Stimulated activated naive CD8-positive, alpha-beta T cell treated with anti-CD3 and anti-CD28 coated beads, Interleukin-15, Interleukin-2, amounts not matched to agents 100 ng/mL and 50 ng/mL, for 24 hours (primary cell): ENCODE data around the gene PRADC1.

Experiments used
- H3K27ac Mint-ChIP-seq: one replicate; pipeline ENCODE4 v1.8.0; 2021; ENCODE audit warnings: mild to moderate bottlenecking, mixed read lengths
- H3K27me3 Mint-ChIP-seq: one replicate; pipeline ENCODE4 v1.8.0; 2021; ENCODE audit warnings: mixed read lengths
- H3K36me3 Mint-ChIP-seq: one replicate; pipeline ENCODE4 v1.8.0; 2021; ENCODE audit warnings: low read depth, mixed read lengths
- H3K4me1 Mint-ChIP-seq: one replicate; pipeline ENCODE4 v1.8.0; 2021; ENCODE audit warnings: low read depth, mixed read lengths
- H3K4me3 Mint-ChIP-seq: one replicate; pipeline ENCODE4 v1.8.0; 2021; ENCODE audit warnings: mild to moderate bottlenecking, mixed read lengths
- H3K9me3 Mint-ChIP-seq: one replicate; pipeline ENCODE4 v1.8.0; 2021; ENCODE audit warnings: mixed read lengths

Gene PRADC1

GRCh38 chr2:73233932-73234832 is 1.1 kb upstream of the PRADC1 start, which contains the start of gene CCT7:
Gene CCT7, plus strand, starts transcription at chr2:73234308. Its CDS starts 71 bp downstream, at chr2:73234379.
- H3K27ac Mint-ChIP-seq = peak within 1 kb of the TSS; percentile 96
- H3K36me3 Mint-ChIP-seq = peaks cover 40% of the 10 kb centered on the region
- H3K27me3 Mint-ChIP-seq = no peaks in the 10 kb centered on the region
- H3K9me3 Mint-ChIP-seq = no peaks in the 10 kb centered on the region
- peaks cover 42% of the 10 kb centered on the region for H3K4me1 Mint-ChIP-seq
- H3K4me3 Mint-ChIP-seq = peak within 1 kb of the TSS; percentile 93

DNA sequence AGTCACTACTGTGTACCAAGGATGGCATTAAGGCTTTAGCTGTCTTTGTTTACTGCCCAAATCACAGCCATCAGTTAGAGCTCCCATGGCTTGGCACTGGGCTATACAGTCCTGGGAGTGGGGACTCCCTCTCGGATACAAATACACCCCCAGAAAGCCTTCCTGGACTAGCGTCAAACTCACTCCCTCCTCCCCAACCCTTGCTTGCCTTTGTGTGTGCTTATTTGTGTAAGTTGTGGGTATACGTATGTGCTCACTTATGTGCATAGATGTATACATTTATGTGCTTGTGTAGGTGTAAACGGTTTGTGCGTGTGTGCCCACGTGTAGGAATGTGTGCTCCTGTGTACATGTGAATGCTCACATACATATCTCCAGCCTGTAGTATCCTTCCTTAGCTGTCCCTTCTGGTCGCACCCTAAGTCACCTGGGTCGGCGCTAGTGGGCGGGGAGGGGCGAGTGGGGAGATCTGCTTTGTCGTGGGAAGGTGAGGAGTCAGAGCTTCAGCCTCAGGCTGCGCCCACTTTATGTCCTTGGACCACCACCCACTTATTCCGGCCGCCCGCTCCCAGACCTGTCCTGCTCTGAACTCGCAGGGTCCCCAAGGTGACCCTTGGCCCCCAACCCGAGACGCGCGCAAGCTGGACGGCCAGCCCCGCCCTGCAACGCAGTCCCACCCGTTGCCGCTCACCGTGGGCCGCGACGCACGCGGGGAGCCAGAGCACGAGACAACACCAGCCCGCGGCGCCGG is 461 bp downstream of the PRADC1 start:
- H3K27ac Mint-ChIP-seq = peak overlapping the region; percentile 96
- H3K36me3 Mint-ChIP-seq = peaks cover 33% of the 10 kb centered on the region
- peak overlapping the region; percentile 93 for H3K4me3 Mint-ChIP-seq
- H3K4me1 Mint-ChIP-seq = peaks cover 29% of the 10 kb centered on the region
- no peaks in the 10 kb centered on the region for H3K9me3 Mint-ChIP-seq
- no peaks in the 10 kb centered on the region for H3K27me3 Mint-ChIP-seq

GRCh38 chr2:73228631-73229030 is 4.4 kb downstream of the PRADC1 start:
- H3K4me3 Mint-ChIP-seq = no peak overlapping the region
- H3K27me3 Mint-ChIP-seq = no peaks in the 10 kb centered on the region
- peaks cover 6% of the 10 kb centered on the region for H3K4me1 Mint-ChIP-seq

GRCh38 chr2:73227086-73227485 is 6.0 kb downstream of the PRADC1 start:
- H3K4me1 Mint-ChIP-seq = no peaks in the 10 kb centered on the region
- no peak overlapping the region for H3K4me3 Mint-ChIP-seq
- no peaks in the 10 kb centered on the region for H3K9me3 Mint-ChIP-seq
- peaks cover 12% of the 10 kb centered on the region for H3K36me3 Mint-ChIP-seq
- no peak overlapping the region for H3K27ac Mint-ChIP-seq
- no peaks in the 10 kb centered on the region for H3K27me3 Mint-ChIP-seq

More at GRCh38 chr2:73228631-73229030, 4.4 kb downstream of the PRADC1 start:
- H3K9me3 Mint-ChIP-seq = no peaks in the 10 kb centered on the region
- no peak overlapping the region for H3K27ac Mint-ChIP-seq
- peaks cover 5% of the 10 kb centered on the region for H3K36me3 Mint-ChIP-seq

DNA sequence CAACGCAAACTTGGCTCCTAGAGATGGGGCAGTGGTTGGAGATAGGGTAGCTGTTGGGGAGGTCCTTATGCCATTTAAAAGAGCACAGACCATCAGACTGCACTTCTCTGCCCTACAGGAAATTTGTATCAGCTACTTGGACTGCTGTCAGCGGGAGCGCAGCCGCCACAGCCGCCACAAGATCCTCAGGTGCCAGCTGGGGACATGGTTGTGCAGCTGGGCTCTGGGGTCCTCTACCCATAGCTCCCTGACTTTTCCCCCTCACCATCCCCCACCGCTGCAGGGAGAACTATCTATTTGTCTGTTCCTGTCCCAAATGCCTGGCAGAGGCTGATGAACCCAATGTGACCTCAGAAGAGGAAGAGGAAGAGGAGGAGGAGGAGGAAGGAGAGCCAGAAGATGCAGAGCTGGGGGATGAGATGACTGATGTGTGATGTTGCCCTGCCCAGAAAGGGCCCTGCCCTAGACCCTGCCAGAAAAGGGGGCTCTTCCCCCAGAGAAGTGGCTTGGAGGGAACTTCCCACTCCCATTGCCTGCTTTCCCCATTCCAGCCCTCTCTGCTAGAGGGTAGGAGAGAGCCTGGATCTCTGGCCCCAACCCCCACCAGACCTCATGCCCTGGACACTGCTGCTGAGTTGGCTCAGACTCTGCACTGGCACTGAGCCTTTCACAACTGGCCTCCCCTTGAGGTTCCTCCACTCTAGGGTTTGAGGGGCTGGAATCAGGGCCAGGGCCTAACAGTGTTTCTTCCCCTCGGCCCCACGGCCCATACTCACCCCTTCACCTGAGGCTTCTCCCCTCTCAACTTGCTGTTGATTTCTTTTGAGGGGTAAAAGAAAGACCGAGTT is 7.3 kb downstream of the PRADC1 start:
- Mint-ChIP-seq H3K4me3 (no peak overlapping the region), H3K27me3 (no peaks in the 10 kb centered on the region), H3K27ac (no peak overlapping the region), H3K4me1 (no peaks in the 10 kb centered on the region), H3K36me3 (peaks cover 18% of the 10 kb centered on the region), H3K9me3 (no peaks in the 10 kb centered on the region)

DNA sequence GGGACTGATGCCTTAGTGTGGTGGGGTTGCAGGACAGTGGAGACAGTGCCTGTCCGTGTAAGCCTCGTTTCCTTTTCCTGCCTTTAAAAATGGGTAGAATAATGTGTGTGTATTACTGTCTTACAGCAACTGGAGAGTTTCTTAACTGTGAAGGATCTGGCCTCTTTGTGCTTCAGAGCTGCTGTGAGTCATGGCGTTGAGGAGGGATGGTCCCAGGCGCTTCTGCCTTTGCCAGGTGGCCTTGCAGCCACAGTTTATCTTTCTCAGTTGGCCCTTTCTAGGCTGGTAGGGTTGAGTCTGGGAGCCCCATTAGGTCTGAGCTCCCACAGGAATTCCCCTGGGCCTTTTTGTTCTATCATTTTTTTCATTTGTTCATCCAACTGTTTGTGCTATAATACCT is 9.2 kb downstream of the PRADC1 start:
- H3K4me3 Mint-ChIP-seq = no peak overlapping the region
- no peaks in the 10 kb centered on the region for H3K27me3 Mint-ChIP-seq
- H3K4me1 Mint-ChIP-seq = no peaks in the 10 kb centered on the region
- no peaks in the 10 kb centered on the region for H3K9me3 Mint-ChIP-seq
- H3K27ac Mint-ChIP-seq = no peak overlapping the region
- H3K36me3 Mint-ChIP-seq = peaks cover 14% of the 10 kb centered on the region

DNA sequence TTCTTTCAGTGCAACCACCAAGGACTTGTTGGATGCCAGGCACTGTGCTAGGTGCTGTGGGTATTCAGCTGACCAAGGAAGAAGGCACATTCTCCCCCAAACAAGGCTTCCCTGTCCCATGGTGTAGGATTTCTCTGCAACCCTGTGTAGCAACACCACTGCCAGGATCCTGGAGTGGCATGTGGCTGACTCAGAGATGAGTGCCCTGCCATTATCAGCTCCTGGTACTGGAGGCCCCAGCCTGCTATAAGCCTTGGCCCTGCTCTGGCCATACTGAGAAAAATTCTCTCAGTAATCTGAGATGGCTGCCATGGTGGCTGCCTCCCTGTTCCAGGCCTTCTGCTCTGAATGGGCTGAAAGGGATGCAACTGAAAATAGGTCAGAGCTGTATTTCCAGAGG is 14.7 kb downstream of the PRADC1 start:
- Mint-ChIP-seq H3K4me1 (peaks cover 27% of the 10 kb centered on the region), H3K27ac (no peak overlapping the region), H3K9me3 (no peaks in the 10 kb centered on the region), H3K27me3 (no peaks in the 10 kb centered on the region), H3K4me3 (no peak overlapping the region), H3K36me3 (peaks cover 14% of the 10 kb centered on the region)

DNA sequence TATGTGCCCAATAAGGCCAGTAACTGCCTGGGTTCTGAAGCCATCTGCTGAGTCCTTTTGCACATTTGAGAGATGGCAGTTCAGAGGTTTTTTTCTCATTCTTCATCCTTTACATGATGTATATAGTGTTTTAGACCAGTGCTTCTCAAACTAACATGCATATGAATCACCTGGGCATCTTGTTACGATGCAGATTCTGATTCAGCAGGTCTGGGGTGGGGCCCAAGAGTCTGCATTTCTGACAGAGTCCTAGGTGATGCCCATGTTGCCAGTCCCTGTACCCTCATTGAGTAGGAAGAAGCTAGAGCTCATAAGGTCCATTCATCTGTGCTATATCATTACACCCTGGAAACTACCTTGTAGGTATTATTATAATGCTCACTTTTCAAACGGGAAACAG is 15.2 kb downstream of the PRADC1 start:
- no peaks in the 10 kb centered on the region for H3K9me3 Mint-ChIP-seq
- no peak overlapping the region for H3K27ac Mint-ChIP-seq
- H3K36me3 Mint-ChIP-seq = peaks cover 12% of the 10 kb centered on the region
- H3K27me3 Mint-ChIP-seq = no peaks in the 10 kb centered on the region
- no peak overlapping the region for H3K4me3 Mint-ChIP-seq
- peaks cover 32% of the 10 kb centered on the region for H3K4me1 Mint-ChIP-seq

- Mint-ChIP-seq H3K4me3 (no peak overlapping the region), H3K4me1 (peaks cover 36% of the 10 kb centered on the region), H3K27me3 (no peaks in the 10 kb centered on the region), H3K27ac (no peak overlapping the region), H3K9me3 (no peaks in the 10 kb centered on the region), H3K36me3 (peaks cover 7% of the 10 kb centered on the region)
Measured at GRCh38 chr2:73217160-73217559, 15.9 kb downstream of the PRADC1 start.

- H3K27ac Mint-ChIP-seq = peak overlapping the region; percentile 90
- no peaks in the 10 kb centered on the region for H3K9me3 Mint-ChIP-seq
- peaks cover 37% of the 10 kb centered on the region for H3K4me1 Mint-ChIP-seq
- no peaks in the 10 kb centered on the region for H3K27me3 Mint-ChIP-seq
- H3K36me3 Mint-ChIP-seq = no peaks in the 10 kb centered on the region
- peak overlapping the region; percentile 94 for H3K4me3 Mint-ChIP-seq
Measured at GRCh38 chr2:73215254-73215653, 17.8 kb downstream of the PRADC1 start.

- peak within 1 kb of the TSS; percentile 92 for H3K27ac Mint-ChIP-seq
- H3K4me3 Mint-ChIP-seq = peak within 1 kb of the TSS; percentile 94
- H3K36me3 Mint-ChIP-seq = no peaks in the 10 kb centered on the region
- H3K27me3 Mint-ChIP-seq = no peaks in the 10 kb centered on the region
- H3K4me1 Mint-ChIP-seq = peaks cover 37% of the 10 kb centered on the region
- H3K9me3 Mint-ChIP-seq = no peaks in the 10 kb centered on the region
Measured at GRCh38 chr2:73214120-73215035, 18.7 kb downstream of the PRADC1 start, which contains the start of gene SMYD5. Gene SMYD5, plus strand, starts transcription at chr2:73214245. Its CDS starts 22 bp downstream, at chr2:73214267.

GRCh38 chr2:73212448-73213176 is 20.4 kb downstream of the PRADC1 start:
- Mint-ChIP-seq H3K4me1 (peaks cover 37% of the 10 kb centered on the region), H3K9me3 (no peaks in the 10 kb centered on the region), H3K27ac (no peak overlapping the region), H3K36me3 (no peaks in the 10 kb centered on the region), H3K27me3 (no peaks in the 10 kb centered on the region), H3K4me3 (no peak overlapping the region)

- no peaks in the 10 kb centered on the region for H3K36me3 Mint-ChIP-seq
- no peaks in the 10 kb centered on the region for H3K9me3 Mint-ChIP-seq
- H3K27me3 Mint-ChIP-seq = no peaks in the 10 kb centered on the region
- H3K4me1 Mint-ChIP-seq = peaks cover 36% of the 10 kb centered on the region
- no peak overlapping the region for H3K4me3 Mint-ChIP-seq
- H3K27ac Mint-ChIP-seq = no peak overlapping the region
Measured at GRCh38 chr2:73212098-73212447, 21.0 kb downstream of the PRADC1 start.
